Breast epithelium (tissue), 3 donors: ENCODE measurements around the gene UQCRC2.

Source experiments
- POLR2A ChIP-seq: fragments of 450-650 bp; IDR thresholded peaks from one replicate; pipeline ENCODE4 v1.6.1; 2016; ENCODE audit warnings: antibody characterized with exemption, mild to moderate bottlenecking, moderate library complexity
- POLR2AphosphoS5 ChIP-seq, 3 donors: sonication (generic); formaldehyde crosslinking; IDR thresholded peaks; one replicate each; pipeline ENCODE4 v1.6.1; 2017; ENCODE audit warnings: antibody characterized with exemption in 3 of 3
- TF ChIP-seq, protein P1 (sequence below), 3 donors: fragments of 450-650 bp; IDR thresholded peaks; one replicate each; pipeline ENCODE4 v1.5.1; 2016 to 2017; ENCODE audit warnings: antibody characterized with exemption in 3 of 3, mild to moderate bottlenecking in 3 of 3, moderate library complexity in 3 of 3

GRCh38 chr16:21964353-21964752 lies 11.2 kb downstream of the UQCRC2 start:
- TF ChIP-seq, protein P1, sequence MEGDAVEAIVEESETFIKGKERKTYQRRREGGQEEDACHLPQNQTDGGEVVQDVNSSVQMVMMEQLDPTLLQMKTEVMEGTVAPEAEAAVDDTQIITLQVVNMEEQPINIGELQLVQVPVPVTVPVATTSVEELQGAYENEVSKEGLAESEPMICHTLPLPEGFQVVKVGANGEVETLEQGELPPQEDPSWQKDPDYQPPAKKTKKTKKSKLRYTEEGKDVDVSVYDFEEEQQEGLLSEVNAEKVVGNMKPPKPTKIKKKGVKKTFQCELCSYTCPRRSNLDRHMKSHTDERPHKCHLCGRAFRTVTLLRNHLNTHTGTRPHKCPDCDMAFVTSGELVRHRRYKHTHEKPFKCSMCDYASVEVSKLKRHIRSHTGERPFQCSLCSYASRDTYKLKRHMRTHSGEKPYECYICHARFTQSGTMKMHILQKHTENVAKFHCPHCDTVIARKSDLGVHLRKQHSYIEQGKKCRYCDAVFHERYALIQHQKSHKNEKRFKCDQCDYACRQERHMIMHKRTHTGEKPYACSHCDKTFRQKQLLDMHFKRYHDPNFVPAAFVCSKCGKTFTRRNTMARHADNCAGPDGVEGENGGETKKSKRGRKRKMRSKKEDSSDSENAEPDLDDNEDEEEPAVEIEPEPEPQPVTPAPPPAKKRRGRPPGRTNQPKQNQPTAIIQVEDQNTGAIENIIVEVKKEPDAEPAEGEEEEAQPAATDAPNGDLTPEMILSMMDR (IDR thresholded peaks at IDR 0.05): no peak
- TF ChIP-seq POLR2A (no peak), POLR2AphosphoS5 (IDR thresholded peaks at IDR 0.05) (no peak)
